Measurements from ENCODE around the gene SHISAL2A. TPM values are rescaled to one million over a fixed set of nuclear protein-coding genes. Genes with fewer than 3 reads are reported as not detected.
"Not testable (repeated sequence)": the region's sequence is repeated elsewhere in the genome, so short reads cannot be mapped to it uniquely, and the experiment has no call there.

SHISAL2A gene
- total RNA-seq, 1 experiment from 2014 or later = not detected

DNA sequence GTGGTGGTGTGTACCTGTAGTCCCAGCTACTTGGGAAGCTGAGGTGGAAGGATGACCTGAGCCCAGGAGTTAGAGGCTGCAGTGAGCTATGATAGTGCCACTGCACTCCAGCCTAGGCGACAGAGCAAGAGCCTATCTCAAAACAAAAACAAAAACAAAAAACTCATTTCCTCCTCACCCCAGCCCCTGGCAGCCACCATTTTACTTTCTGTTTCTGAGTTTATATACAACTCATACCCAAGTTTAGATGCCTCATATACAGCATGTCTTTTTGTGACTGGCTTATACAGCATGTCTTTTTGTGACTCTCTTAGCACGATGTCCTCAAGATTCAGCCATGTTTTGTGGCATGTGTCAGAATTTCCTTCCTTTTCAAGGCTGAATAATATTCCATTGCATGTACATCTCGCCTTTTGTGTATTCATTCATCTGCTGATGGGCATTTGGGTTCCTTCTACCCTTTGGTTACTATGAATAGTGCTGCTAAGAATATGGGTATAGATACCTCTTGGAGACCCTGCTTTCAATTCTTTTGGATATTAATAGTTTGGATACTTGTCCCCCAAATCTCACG, 50.5 kb downstream of the SHISAL2A start:
- no peak for DNase-seq (ENCODE audit: low read depth)

DNA sequence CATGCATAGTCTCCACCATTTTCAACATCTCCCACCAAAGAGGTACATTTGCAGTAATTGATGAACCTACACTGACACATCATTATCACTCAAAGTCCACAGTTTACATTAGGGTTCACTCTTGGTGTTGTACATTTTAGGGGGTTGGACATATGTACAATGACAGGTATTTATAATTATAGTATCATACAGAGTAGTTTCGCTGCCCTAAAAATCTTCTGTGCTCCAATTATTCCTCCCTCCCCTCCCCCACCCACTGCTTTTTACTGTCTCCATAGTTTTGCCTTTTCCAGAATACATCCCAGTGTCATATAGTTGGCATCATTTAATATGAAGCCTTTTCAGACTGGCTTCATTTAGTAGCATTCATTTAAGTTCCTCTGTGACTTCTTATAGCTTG, 51.6 kb downstream of the SHISAL2A start:
- DNase-seq (ENCODE audit: low read depth) = no peak

DNA sequence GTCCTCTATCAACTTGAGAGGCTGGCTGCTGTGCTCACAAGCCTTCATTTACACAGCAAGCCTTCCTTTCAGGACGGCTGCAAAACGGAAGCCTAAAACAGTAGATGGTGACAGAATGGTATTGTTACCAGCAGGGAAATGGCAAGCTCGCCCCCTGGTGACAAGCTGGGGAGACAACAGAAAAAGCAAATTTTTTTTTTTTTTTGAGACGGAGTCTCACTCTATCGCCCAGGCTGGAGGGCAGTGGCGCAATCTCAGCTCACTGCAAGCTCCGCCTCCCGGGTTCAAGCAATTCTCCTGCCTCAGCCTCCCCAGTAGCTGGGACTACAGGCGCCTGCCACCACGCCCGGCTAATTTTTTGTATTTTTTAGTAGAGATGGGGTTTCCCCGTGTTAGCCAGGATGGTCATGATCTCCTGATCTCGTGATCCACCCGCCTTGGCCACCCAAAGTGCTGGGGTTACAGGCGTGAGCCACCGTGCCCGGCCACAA, 53.3 kb downstream of the SHISAL2A start:
- DNase-seq (ENCODE audit: low read depth) = peak; percentile 54

GRCh38 chr1:52686830-52687229, 53.9 kb downstream of the SHISAL2A start:
- DNase-seq (ENCODE audit: low read depth) = no peak

DNA sequence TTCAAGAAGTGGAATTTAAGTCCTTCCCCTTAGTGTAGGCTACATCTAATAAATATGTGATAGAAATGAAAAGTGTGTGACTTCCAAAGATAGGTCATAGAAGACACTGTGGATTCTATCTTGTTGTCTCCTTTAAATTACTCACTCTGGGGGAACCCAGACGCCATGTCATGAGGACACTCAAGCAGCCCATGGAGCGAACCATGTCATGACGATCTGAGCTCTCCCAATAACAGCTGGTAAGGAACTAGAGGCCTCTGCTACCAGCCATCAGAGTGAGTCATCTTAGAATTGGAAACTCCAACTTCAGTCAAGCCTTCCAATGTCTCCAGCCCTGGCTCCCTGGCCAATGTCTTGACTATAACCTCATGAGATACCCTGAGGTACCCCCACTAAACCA, 58.9 kb downstream of the SHISAL2A start:
- DNase-seq (ENCODE audit: low read depth) = peak; percentile 47

DNA sequence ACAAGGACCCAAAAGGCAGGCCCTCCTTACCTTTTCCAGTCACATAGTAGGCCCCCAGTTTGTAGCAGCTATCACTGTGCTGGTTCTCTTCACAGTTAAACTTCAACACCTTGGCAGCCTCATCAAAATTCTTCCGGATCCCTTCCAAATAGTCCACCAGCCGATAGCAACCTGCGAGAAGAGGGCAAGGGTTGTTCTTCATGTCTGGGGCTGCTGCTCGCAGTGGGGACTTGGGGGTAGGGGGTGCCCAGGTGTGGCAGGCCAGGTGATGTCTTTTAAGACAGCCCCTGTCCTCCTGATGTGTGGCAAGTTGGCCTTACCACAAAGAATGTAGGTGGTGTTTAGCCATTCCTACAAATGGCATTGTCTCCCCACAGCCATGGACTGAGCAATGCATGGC, 59.7 kb downstream of the SHISAL2A start:
- DNase-seq (ENCODE audit: low read depth) = no peak

DNA sequence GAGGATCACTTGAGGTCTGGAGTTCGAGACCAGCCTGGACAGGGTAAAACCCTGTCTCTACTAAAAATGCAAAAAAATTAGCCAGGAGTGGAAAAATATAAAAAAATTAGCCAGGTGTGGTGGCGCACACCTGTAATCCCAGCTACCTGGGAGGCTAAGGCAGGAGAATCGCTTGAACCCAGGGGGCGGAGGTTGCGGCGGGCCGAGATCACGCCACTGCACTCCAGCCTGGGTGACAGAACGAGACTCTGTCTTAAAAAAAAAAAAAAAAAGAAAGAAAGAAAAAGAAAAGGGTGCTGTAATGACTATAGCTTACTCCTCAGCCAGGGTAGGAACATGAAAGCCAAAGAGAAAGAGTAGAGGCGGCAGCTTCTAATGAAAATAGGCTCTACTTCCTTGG, 60.4 kb downstream of the SHISAL2A start:
- not testable (repeated sequence) for DNase-seq (ENCODE audit: low read depth)

- DNase-seq (ENCODE audit: low read depth) = no peak
Measured at GRCh38 chr1:52693843-52694242, 60.9 kb downstream of the SHISAL2A start.

DNA sequence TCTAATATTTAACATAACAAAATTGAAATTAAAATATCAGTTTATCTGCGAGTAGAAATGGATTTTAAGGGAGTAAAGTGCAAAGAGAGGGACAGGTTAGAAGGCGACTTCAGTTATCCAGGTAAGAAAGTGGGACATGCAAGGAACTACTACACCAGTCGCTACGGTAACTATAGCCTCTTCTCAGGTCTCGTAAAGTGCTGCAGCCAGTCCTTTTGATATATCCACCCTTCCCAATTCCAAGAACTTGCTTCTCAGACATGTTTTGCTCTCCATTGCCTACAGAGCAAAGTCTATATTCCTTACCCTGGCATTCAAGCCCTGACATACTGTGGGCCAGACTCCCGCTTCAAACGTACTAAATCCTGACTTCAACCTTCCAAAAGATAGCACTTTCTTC, 62.7 kb downstream of the SHISAL2A start:
- DNase-seq (ENCODE audit: low read depth) = no peak

DNA sequence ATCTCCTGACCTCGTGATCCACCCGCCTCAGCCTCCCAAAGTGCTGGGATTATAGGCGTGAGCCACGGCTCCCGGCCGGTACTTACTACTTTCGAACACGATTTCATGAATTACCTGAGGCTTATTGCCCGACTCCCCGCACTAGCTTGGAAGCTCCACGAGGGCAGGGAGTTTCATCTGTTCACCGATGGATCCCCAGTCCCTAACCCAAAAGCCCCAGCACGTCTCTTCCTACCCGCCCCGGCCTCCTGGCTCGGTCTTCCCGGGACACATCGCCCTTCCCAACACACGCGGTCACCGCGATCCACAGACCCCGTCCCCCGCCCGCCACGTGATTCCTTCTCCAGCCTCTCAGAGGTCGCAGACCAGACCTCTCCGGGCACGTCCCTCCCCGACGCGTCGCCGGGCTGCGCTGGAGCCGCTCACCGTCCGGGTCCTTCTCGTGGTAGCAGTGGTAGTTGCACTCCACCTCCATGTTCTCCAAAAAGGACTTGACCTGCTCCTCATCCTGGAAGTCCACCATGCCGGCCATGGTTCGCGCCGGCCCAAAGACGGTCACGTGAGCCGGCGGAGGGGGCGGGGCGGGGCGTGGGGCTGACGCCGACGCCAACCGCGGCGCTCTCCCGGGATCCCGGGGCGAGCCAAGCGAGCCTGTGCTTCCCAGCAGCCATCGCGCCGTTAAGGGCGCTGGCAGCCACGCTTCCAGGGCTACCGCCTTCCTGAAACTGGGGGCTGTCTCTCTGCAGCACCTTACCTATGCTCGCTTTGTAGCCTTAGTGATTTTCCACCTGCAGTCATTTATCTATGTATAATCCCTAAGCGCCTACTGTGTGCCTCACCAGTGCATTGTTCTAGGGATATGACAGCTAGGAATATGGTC, 65.1 kb downstream of the SHISAL2A start, which contains the start of gene COA7:
Gene COA7, minus strand, starts transcription at position 553 of the 880 bp plus-strand sequence. Its CDS starts 21 bp downstream, at position 532.
- DNase-seq (ENCODE audit: low read depth) = peak; percentile 77

DNA sequence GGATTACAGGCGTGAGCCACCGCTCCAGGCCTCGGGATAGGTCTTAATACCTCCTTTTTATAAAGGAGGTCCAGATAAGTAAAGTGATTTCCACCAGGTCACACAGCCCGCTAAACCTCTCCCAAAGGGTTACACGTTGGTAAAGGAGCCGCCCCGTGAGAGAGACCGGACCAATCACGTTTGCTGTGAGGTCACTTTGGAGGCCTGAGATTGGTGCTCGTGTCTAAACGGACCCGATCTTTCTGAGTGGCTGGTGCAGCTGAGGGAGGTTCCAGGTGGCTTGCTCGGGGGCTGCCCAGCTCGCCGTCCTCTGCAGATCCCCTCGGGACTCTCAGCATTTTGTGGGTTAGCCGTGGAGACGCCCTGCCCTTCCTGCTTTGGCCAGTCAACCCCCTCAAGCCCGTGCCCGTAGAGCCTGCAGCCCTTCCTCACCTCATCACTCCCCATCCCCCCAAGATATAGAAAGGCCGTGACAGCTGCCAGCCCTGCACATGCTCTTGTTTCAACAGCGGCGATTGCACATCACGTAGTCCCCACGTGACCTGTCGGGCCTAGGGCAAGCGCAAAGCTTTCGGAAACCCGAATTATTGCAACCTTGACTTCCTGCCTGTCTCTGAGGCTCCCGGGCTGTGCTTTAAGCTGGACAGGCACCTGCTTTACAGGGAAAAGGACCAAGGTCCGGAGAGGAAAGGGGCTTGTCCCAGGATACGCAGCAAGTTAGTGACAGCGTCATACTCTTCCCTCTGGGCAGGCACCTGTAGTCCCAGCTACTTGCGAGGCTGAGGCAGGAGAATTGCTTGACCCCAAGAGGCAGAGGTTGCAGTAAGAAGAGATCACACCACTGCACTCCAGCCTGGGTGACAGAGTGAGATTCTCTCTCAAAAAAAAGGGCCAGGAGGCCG, 70.2 kb downstream of the SHISAL2A start:
- DNase-seq (ENCODE audit: low read depth) = peak; percentile 95

GRCh38 chr1:52706136-52706670, 73.2 kb downstream of the SHISAL2A start:
- no peak for DNase-seq (ENCODE audit: low read depth)

Other genes starting within 250 kb of the SHISAL2A start
- 15.6 and 18.2 TPM in 2 replicates for gene ORC1, start 228.7 kb upstream of the SHISAL2A start, total RNA-seq (2014; rRNA removed)
- 12.2 and 13.8 TPM in 2 replicates for gene PRPF38A, start 228.6 kb upstream of the SHISAL2A start, total RNA-seq (2014; rRNA removed)
- 23.1 and 28.4 TPM in 2 replicates for gene TUT4, start 80.1 kb upstream of the SHISAL2A start, total RNA-seq (2014; rRNA removed)
- gene GPX7, start 30.8 kb upstream of the SHISAL2A start, total RNA-seq (2014; rRNA removed) = 32.4 and 36.3 TPM in 2 replicates
- gene COA7, start 65.2 kb downstream of the SHISAL2A start, total RNA-seq (2014; rRNA removed) = 13.2 and 15.8 TPM in 2 replicates
- gene ZYG11B, start 93.3 kb downstream of the SHISAL2A start, total RNA-seq (2014; rRNA removed) = 33.1 and 36.6 TPM in 2 replicates
- 0.13 and 0.17 TPM in 2 replicates for gene ZYG11A, start 209.6 kb downstream of the SHISAL2A start, total RNA-seq (2014; rRNA removed)

Data from LHCN-M2 (cell line).